ENCODE data around the gene DSCAML1. TPM values are rescaled to one million over a fixed set of nuclear protein-coding genes. Genes with fewer than 3 reads are reported as not detected.

DSCAML1 gene
- total and polyA plus RNA-seq, 2 experiments from 2014 or later = not detected

GRCh38 chr11:117427356-117427874, 369.6 kb downstream of the DSCAML1 start:
- no peaks in the 10 kb centered on the region for H3F3A ChIP-seq (ENCODE audit: insufficient read depth)
- H3K4me1 ChIP-seq (ENCODE audit: insufficient read depth) = no peaks in the 10 kb centered on the region
- H4K20me1 ChIP-seq (ENCODE audit: insufficient read depth) = no peaks in the 10 kb centered on the region
- in situ Hi-C loops (cut with MboI) = no loop called here
- whole genome bisulfite sequencing, 2 experiments (ENCODE audit: low coverage in 1 of 2, low lambda C conversion rate in 2 of 2, missing lambda C conversion rate in 2 of 2) = 36 to 48% methylated on average over 11 of the region's 11 CpGs
- no peak for DNase-seq
- no peaks in the 10 kb centered on the region for H3K79me2 ChIP-seq (ENCODE audit: insufficient read depth)
- no peak overlapping the region for H3K4me3 ChIP-seq
- no peaks in the 10 kb centered on the region for H3K9me3 ChIP-seq (ENCODE audit: low read depth)
- peaks cover 10% of the 10 kb centered on the region for H3K27me3 ChIP-seq (replicated peaks; ENCODE audit: insufficient read depth)
- TF ChIP-seq EZH2phosphoT487 (IDR thresholded peaks at IDR 0.05; ENCODE audit: insufficient read depth, low read depth) = no peak
- TF ChIP-seq EZH2 (IDR thresholded peaks at IDR 0.05; ENCODE audit: insufficient read depth, poor library complexity, severe bottlenecking) = no peak
- no peak overlapping the region for H3K9ac ChIP-seq
- no peak overlapping the region for H3K4me2 ChIP-seq (ENCODE audit: unreplicated experiment)
- H3K27ac ChIP-seq = no peak overlapping the region
- H3K9me2 ChIP-seq (ENCODE audit: insufficient read depth) = no peaks in the 10 kb centered on the region
- H2AFZ ChIP-seq = no peak overlapping the region
- H3K36me3 ChIP-seq (ENCODE audit: low read depth) = no peaks in the 10 kb centered on the region

GRCh38 chr11:117426941-117427340, 370.1 kb downstream of the DSCAML1 start:
- H2AFZ ChIP-seq = no peak overlapping the region
- no peaks in the 10 kb centered on the region for H4K20me1 ChIP-seq (ENCODE audit: insufficient read depth)
- no peaks in the 10 kb centered on the region for H3K9me2 ChIP-seq (ENCODE audit: insufficient read depth)
- no peak for DNase-seq
- no peak overlapping the region for H3K9ac ChIP-seq
- no peaks in the 10 kb centered on the region for H3K9me3 ChIP-seq (ENCODE audit: low read depth)
- in situ Hi-C loops (cut with MboI) = no loop called here
- 62 to 64% methylated on average over 7 of the region's 7 CpGs for WGBS, 2 experiments (ENCODE audit: low coverage in 1 of 2, low lambda C conversion rate in 2 of 2, missing lambda C conversion rate in 2 of 2)
- H3K4me1 ChIP-seq (ENCODE audit: insufficient read depth) = no peaks in the 10 kb centered on the region
- H3K36me3 ChIP-seq (ENCODE audit: low read depth) = no peaks in the 10 kb centered on the region
- no peak overlapping the region for H3K4me2 ChIP-seq (ENCODE audit: unreplicated experiment)
- no peaks in the 10 kb centered on the region for H3F3A ChIP-seq (ENCODE audit: insufficient read depth)
- H3K4me3 ChIP-seq = no peak overlapping the region
- no peaks in the 10 kb centered on the region for H3K79me2 ChIP-seq (ENCODE audit: insufficient read depth)
- H3K27ac ChIP-seq = no peak overlapping the region
- H3K27me3 ChIP-seq (replicated peaks; ENCODE audit: insufficient read depth) = peaks cover 10% of the 10 kb centered on the region
- no peak for TF ChIP-seq EZH2phosphoT487 (IDR thresholded peaks at IDR 0.05; ENCODE audit: insufficient read depth, low read depth)
- no peak for TF ChIP-seq EZH2 (IDR thresholded peaks at IDR 0.05; ENCODE audit: insufficient read depth, poor library complexity, severe bottlenecking)

- Histone ChIP-seq H3K4me1 (ENCODE audit: insufficient read depth) (no peaks in the 10 kb centered on the region), H3K9me3 (ENCODE audit: low read depth) (no peaks in the 10 kb centered on the region), H3K27ac (no peak overlapping the region), H2AFZ (peak overlapping the region; percentile 41; the same call in 1 of the 2 replicates), H3F3A (ENCODE audit: insufficient read depth) (no peaks in the 10 kb centered on the region), H3K36me3 (ENCODE audit: low read depth) (no peaks in the 10 kb centered on the region), H4K20me1 (ENCODE audit: insufficient read depth) (no peaks in the 10 kb centered on the region), H3K27me3 (replicated peaks; ENCODE audit: insufficient read depth) (peaks cover 10% of the 10 kb centered on the region), H3K4me2 (ENCODE audit: unreplicated experiment) (no peak overlapping the region), H3K9ac (no peak overlapping the region), H3K9me2 (ENCODE audit: insufficient read depth) (no peaks in the 10 kb centered on the region), H3K79me2 (ENCODE audit: insufficient read depth) (no peaks in the 10 kb centered on the region), H3K4me3 (no peak overlapping the region)
- peak; percentile 65 for DNase-seq
- in situ Hi-C loops (cut with MboI) = no loop called here
- WGBS, 2 experiments (ENCODE audit: low coverage in 1 of 2, low lambda C conversion rate in 2 of 2, missing lambda C conversion rate in 2 of 2) = 4 to 7% methylated on average over 17 of the region's 17 CpGs
- no peak for TF ChIP-seq EZH2 (IDR thresholded peaks at IDR 0.05; ENCODE audit: insufficient read depth, poor library complexity, severe bottlenecking)
- no peak for TF ChIP-seq EZH2phosphoT487 (IDR thresholded peaks at IDR 0.05; ENCODE audit: insufficient read depth, low read depth)
Observed at GRCh38 chr11:117426297-117426685, 370.7 kb downstream of the DSCAML1 start.

GRCh38 chr11:117425679-117426296, 371.2 kb downstream of the DSCAML1 start:
- Histone ChIP-seq H3F3A (ENCODE audit: insufficient read depth) (no peaks in the 10 kb centered on the region), H4K20me1 (ENCODE audit: insufficient read depth) (no peaks in the 10 kb centered on the region), H3K9me2 (ENCODE audit: insufficient read depth) (no peaks in the 10 kb centered on the region), H3K36me3 (ENCODE audit: low read depth) (no peaks in the 10 kb centered on the region), H3K79me2 (ENCODE audit: insufficient read depth) (no peaks in the 10 kb centered on the region), H3K27ac (no peak overlapping the region), H3K27me3 (replicated peaks; ENCODE audit: insufficient read depth) (peaks cover 10% of the 10 kb centered on the region), H3K4me2 (ENCODE audit: unreplicated experiment) (no peak overlapping the region), H3K4me3 (no peak overlapping the region), H3K9ac (no peak overlapping the region), H2AFZ (no peak overlapping the region), H3K9me3 (ENCODE audit: low read depth) (no peaks in the 10 kb centered on the region), H3K4me1 (ENCODE audit: insufficient read depth) (no peaks in the 10 kb centered on the region)
- 56 to 57% methylated on average over 13 of the region's 13 CpGs for WGBS, 2 experiments (ENCODE audit: low coverage in 1 of 2, low lambda C conversion rate in 2 of 2, missing lambda C conversion rate in 2 of 2)
- TF ChIP-seq EZH2phosphoT487 (IDR thresholded peaks at IDR 0.05; ENCODE audit: insufficient read depth, low read depth) (no peak), EZH2 (IDR thresholded peaks at IDR 0.05; ENCODE audit: insufficient read depth, poor library complexity, severe bottlenecking) (no peak)
- DNase-seq = no peak
- in situ Hi-C loops (cut with MboI) = no loop called here
